Mucosa of gallbladder (tissue), 1 donor: Measurements from ENCODE around the gene GPC5. TPM values are rescaled to one million over a fixed set of nuclear protein-coding genes. Genes with fewer than 3 reads are reported as not detected.
A peak's percentile ranks its signal among the peaks of the same experiment; 100 is the strongest.
"Not testable (repeated sequence)": the region's sequence is repeated elsewhere in the genome, so short reads cannot be mapped to it uniquely, and the experiment has no call there.

Source experiments
- DNase-seq: peaks from one replicate; pipeline ENCODE4 v3.0.0-alpha.2; 2020; ENCODE audit warnings: low spot score
- total RNA-seq: library from RNA; stranded (reverse); gene quantifications from one replicate; pipeline ENCODE4 v1.2.1, GENCODE V29; 2021
- donor health status: DM: no; HTN: no; CAD: no.

Gene GPC5
- 2.2 TPM for total RNA-seq

- DNase-seq, result peak; percentile 79
Measured at GRCh38 chr13:91398413-91399188, at the start of gene GPC5. GPC5 (plus strand) TSS chr13:91398621.

- peak; percentile 95 for DNase-seq
Measured at GRCh38 chr13:91348906-91349435, 49.5 kb upstream of the GPC5 start.

- no peak for DNase-seq
Measured at GRCh38 chr13:91349992-91350911, 48.2 kb upstream of the GPC5 start.

DNA sequence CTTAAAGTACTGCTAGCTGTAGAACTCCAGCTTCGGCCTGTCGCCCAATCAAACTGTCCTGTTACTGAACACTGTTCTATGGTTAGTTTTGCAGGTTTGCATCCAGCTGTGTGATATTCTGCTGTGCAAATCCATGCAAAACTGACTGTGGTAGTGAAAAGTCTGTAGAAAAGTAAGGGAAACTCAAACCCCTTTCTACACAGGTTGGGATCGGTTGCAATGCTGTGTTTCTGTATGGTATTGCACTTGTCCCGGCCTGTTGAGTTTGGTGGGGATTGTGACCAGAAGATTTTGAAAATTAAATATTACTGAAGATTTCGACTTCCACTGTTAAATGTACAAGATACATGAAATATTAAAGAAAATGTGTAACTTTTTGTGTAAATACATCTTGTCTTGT, 47.3 kb upstream of the GPC5 start:
- no peak for DNase-seq

DNA sequence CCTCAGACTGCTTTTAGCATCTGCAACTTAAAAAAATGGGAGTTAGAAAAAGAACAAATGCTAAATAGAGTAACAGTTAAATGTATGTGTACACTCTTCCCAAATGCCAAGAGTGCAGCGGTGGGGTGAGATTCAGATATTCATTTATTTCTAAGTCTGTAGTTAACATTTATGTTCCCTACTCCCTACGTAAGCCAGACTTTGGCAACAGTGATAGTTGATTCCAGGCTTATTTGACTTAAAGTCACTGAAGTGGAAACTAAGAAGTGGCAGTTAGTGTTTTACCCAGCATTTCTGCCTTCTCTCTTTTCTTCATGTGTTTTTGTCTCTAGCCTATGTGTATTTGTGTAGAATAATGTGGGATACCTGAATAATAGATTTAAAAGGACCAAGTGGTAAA, 46.4 kb upstream of the GPC5 start:
- DNase-seq, result no peak

GRCh38 chr13:91352891-91353290, 45.5 kb upstream of the GPC5 start:
- not testable (repeated sequence) for DNase-seq

GRCh38 chr13:91353494-91353893, 44.9 kb upstream of the GPC5 start:
- DNase-seq, result no peak

- DNase-seq, result no peak
Measured at GRCh38 chr13:91355099-91355825, 43.2 kb upstream of the GPC5 start.

DNA sequence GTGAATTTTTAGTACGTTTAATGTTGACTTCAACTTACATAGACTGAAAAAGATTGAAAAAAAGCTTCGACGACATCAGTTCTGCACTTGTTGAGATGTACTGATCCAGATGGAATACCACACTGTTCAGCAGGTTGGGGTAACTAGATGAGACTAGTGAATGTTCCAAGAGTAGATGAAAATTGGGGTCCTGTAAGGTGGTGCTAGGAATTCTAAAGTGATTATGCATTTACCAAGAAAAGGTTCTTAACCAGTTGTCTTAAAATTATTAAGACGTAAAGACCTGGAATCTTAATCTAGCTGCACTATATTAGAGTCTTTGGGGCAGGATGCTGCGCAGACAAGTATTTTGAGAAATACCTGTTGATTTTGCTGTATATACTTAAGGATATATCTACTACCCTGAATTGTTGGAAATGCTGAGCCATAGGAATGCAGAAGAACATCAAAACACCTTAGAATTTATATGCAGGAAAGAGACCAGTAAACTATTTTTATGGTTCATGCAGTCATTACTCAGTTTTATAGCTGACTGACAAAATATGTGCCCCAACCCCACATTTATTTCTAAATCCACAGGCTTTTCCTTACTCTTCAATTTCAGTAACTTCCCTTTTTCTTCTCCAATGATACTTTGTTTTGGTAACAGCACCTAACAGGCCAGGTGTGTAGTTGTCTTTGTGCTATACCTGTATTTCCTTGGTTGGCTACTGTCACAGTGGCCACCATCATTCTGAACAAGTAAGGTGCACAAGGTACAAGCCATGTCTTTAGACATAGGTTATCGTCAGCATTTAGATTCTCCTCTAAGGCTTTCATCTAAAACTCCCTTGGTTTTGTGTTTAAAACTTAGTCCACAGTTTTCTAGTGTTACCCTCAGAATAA, 42.4 kb upstream of the GPC5 start:
- DNase-seq, result no peak

GRCh38 chr13:91356919-91357612, 41.4 kb upstream of the GPC5 start:
- DNase-seq, result no peak

DNA sequence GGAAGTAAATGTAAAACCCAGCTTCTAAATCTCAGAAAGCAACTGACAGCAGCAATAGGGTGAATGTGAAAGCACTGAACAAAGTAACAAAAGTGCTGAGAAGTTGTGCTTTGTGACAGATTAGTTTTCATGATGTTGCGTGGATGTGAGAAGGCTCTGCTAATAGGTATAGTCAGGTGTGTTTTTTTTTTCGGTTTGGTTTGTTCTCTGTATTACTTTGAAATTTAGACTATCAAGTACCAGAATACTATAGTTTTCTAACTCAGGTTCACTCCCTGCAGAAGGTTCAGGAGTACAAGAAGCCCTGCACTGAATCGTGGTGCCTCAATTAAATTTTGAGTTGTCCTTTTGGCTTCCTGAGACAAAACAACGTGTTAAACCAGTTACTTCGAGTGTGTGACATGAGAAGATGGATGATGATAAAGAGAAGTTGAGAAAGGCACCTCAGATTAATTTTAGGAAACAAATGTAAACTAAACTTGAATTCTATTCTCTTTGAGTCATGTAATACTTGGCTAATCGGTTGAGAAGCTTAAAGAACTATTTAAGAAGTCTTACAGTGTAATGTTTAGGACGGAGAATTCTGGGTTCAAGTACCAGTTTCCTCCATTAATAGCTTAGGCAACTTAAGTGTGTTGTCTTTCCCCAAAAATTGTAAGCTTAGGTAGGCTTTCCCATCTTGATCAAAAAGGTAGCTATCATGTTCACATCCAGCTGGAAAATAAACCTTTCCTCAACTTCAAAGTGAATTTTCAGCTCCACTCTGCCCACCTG, 40.6 kb upstream of the GPC5 start:
- no peak for DNase-seq

DNA sequence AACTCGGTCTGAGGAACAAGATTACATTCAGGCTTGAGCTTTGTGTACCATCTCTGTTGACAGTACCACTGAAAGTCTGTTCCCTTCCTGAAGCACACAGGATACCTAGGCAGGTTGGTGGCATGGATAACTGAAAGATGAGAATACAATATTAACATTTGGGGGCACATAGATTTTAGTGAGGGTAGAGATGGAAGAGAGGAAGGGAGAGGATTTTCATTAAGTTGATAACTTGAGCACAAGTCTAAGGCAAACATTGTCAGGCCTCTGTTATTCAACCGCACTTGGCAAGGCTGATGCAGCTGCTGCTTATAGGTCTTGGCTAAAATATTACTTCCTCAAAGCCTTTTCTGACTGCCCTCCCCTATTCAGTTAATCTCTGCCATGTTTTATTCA, 40.0 kb upstream of the GPC5 start:
- DNase-seq, result no peak

DNA sequence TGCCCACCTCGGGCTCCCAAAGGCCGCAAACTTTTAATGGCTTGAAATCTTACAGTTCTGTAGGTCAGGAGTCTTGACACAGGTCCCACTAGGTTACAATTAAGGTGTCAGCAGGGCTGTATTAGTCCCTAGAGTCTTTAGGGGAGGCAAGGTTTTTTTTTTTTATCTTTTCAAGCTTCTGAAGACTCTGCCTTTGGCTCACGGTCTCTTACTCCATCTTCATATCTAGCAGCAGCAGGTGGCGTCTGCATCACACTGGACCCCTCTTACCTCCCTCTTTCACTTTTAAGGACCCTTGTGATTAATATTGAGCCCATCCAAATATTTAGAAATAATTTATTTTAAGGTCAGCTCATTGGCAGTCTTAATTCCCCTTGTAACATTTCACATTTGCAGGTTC, 39.3 kb upstream of the GPC5 start:
- no peak for DNase-seq

DNA sequence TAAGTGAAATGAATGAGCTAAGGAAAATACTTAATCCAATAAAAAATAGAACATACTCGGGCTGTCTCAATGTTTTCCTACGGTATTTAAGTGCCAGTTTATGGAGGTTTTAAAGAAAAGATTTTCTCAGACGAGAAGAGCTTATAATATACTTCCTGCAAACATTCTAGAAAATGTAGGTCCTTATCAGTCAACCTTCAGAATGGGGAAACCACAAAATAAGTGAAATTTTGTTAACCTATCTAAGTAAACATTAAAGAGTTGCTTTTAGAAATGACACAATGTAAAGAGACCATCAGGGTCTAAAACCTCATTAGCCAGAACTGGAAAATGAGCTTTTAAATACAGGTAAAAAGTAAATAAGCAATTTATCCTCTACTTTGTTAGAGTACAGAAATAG, 38.8 kb upstream of the GPC5 start:
- no peak for DNase-seq

- no peak for DNase-seq
Measured at GRCh38 chr13:91360246-91360751, 38.1 kb upstream of the GPC5 start.

DNA sequence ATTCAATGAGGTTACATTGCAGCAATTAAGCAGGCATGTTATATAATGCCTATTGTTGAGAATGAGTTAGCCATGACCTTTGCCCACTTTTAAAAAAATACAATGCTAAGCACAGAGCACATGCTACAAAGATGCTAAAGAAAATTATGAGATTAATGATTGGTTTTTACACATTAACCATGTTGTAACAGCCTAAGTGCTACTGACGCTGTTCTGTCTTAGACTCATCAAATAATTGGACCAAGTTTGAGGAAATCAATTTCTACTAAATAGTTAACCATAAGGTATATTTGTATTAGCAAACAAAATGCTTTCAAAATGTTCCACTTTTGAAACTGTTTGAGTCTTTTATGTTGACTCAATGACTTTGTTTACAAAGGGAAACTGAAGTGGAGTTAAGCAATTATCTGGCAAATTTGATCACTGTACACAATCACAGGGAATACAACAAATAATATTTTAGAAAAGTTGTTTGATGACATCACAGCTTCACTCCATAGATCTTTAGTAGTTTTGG, 36.6 kb upstream of the GPC5 start:
- DNase-seq, result no peak

DNA sequence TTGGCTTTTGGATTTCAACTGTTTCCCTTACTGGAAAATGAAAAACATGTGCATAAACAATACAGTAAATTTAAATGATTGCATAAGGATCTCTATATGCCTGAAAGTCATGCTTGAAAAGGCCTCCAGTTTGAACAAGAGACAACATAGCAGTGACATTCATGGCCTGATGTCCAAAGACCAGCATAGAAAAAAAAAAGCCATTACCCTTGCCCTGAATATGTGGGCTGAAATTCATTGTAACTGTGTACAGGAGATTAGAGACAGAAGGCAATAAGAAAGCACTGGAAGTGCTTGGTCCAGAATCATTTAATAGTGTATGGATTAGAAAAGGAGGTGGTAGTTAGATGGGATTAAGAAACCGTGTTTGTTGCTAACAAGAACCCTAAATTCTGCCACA, 35.5 kb upstream of the GPC5 start:
- no peak for DNase-seq

- DNase-seq, result no peak
Measured at GRCh38 chr13:91368101-91368500, 30.3 kb upstream of the GPC5 start.
